GM12878 (cell line): Measurements from ENCODE around the gene POT1.

Experiments
- CEBPB ChIP-seq, 2 experiments: fragments of 150-350 bp in 1 of 2; IDR thresholded peaks; 2 replicates each; pipeline ENCODE4 v1.6.1; 2012 to 2014; ENCODE audit warnings: low read depth in 2 of 2, low read length in 2 of 2, borderline replicate concordance in 1 of 2, inconsistent platforms in 1 of 2
- EGR1 ChIP-seq, 2 experiments: IDR thresholded peaks; 1 replicate in 1 of 2; 2 replicates in 1 of 2; pipeline ENCODE4 v1.6.1; 2011 to 2012; ENCODE audit warnings: low read depth in 2 of 2, low read length in 2 of 2, borderline replicate concordance in 1 of 2, mild to moderate bottlenecking in 1 of 2, moderate library complexity in 1 of 2
- EZH2 ChIP-seq: IDR thresholded peaks from 2 replicates; pipeline ENCODE4 v1.6.1; 2012; ENCODE audit warnings: low read depth, mild to moderate bottlenecking, control low read depth, inconsistent platforms, low read length, borderline replicate concordance; ENCODE audit not compliant: control insufficient read depth
- HCFC1 ChIP-seq: fragments of 150-350 bp; IDR thresholded peaks from 2 replicates; pipeline ENCODE4 v1.6.1; 2014; ENCODE audit warnings: low read length
- HDGF ChIP-seq: fragments of 450-650 bp; IDR thresholded peaks from 2 replicates; pipeline ENCODE4 v1.6.1; 2016; ENCODE audit warnings: antibody characterized with exemption
- HSF1 ChIP-seq: fragments of 150-350 bp; IDR thresholded peaks from 2 replicates; pipeline ENCODE4 v1.6.1; 2014; ENCODE audit warnings: mild to moderate bottlenecking, low read depth, low read length
- JUND ChIP-seq: IDR thresholded peaks from 2 replicates; pipeline ENCODE4 v1.6.1; 2012; ENCODE audit warnings: low read depth, mild to moderate bottlenecking, low read length, improper control_type of control experiment, moderate library complexity
- MEF2A ChIP-seq: IDR thresholded peaks from 2 replicates; pipeline ENCODE4 v1.6.1; 2011; ENCODE audit warnings: low read depth, mild to moderate bottlenecking, low read length, moderate library complexity; ENCODE audit not compliant: insufficient read depth
- MXI1 ChIP-seq: fragments of 150-350 bp; IDR thresholded peaks from 2 replicates; pipeline ENCODE4 v1.6.1; 2011; ENCODE audit warnings: low read depth, mild to moderate bottlenecking, inconsistent platforms, low read length, improper control_type of control experiment
- POLR2A ChIP-seq: IDR thresholded peaks from 2 replicates; pipeline ENCODE4 v1.6.1; 2011; ENCODE audit warnings: low read depth, mild to moderate bottlenecking, low read length
- RAD51 ChIP-seq: fragments of 450-650 bp; IDR thresholded peaks from 2 replicates; pipeline ENCODE4 v1.6.1; 2016; ENCODE audit warnings: moderate library complexity, mild to moderate bottlenecking, inconsistent platforms
- SIN3A ChIP-seq: IDR thresholded peaks from 2 replicates; pipeline ENCODE4 v1.6.1; 2012; ENCODE audit warnings: low read depth, low read length, improper control_type of control experiment
- ZNF274 ChIP-seq: IDR thresholded peaks from one replicate; pipeline ENCODE4 v1.8.0; 2011; ENCODE audit not compliant: insufficient read length, insufficient read depth
- TF ChIP-seq, protein P1 (sequence below), 3 experiments: IDR thresholded peaks in 2 of 3; conservative IDR thresholded peaks in 1 of 3; 2 replicates each; pipeline ENCODE4 v1.5.1; 2011; ENCODE audit warnings: low read depth in 3 of 3, low read length in 3 of 3, mild to moderate bottlenecking in 3 of 3, control low read depth in 2 of 3, moderate library complexity in 2 of 3, inconsistent platforms in 1 of 3, mixed read lengths in 1 of 3; ENCODE audit not compliant: control insufficient read depth in 2 of 3, insufficient read depth in 1 of 3; ENCODE audit errors: extremely low read depth in 1 of 3

- TF ChIP-seq, protein P1, sequence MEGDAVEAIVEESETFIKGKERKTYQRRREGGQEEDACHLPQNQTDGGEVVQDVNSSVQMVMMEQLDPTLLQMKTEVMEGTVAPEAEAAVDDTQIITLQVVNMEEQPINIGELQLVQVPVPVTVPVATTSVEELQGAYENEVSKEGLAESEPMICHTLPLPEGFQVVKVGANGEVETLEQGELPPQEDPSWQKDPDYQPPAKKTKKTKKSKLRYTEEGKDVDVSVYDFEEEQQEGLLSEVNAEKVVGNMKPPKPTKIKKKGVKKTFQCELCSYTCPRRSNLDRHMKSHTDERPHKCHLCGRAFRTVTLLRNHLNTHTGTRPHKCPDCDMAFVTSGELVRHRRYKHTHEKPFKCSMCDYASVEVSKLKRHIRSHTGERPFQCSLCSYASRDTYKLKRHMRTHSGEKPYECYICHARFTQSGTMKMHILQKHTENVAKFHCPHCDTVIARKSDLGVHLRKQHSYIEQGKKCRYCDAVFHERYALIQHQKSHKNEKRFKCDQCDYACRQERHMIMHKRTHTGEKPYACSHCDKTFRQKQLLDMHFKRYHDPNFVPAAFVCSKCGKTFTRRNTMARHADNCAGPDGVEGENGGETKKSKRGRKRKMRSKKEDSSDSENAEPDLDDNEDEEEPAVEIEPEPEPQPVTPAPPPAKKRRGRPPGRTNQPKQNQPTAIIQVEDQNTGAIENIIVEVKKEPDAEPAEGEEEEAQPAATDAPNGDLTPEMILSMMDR (IDR thresholded peaks at IDR 0.05 in 2 of 3, conservative IDR thresholded peaks at IDR 0.05 in 1 of 3; ENCODE audit: control insufficient read depth in 2 of 3, extremely low read depth in 1 of 3, insufficient read depth in 1 of 3, low read depth in 3 of 3, low read length in 3 of 3), result no peak
- no peak for TF ChIP-seq POLR2A
- TF ChIP-seq SIN3A, result no peak
- TF ChIP-seq HSF1, result no peak
- no peak for TF ChIP-seq JUND
- TF ChIP-seq EZH2, result no peak
- TF ChIP-seq HDGF, result no peak
- TF ChIP-seq EGR1 (IDR thresholded peaks at IDR 0.05; ENCODE audit: borderline replicate concordance in 1 of 2, low read depth in 2 of 2, low read length in 2 of 2), result no peak
- TF ChIP-seq MEF2A, result no peak
- no peak for TF ChIP-seq HCFC1
- TF ChIP-seq MXI1, result no peak
- TF ChIP-seq CEBPB (IDR thresholded peaks at IDR 0.05; ENCODE audit: borderline replicate concordance in 1 of 2, low read depth in 2 of 2, low read length in 2 of 2), result no peak
- TF ChIP-seq ZNF274, result no peak
- TF ChIP-seq RAD51, result no peak
These were observed 33.6 kb downstream of the POT1 start for GRCh38 chr7:124896001-124896400.
